ENCODE results near the gene ZNF74.
A peak's percentile ranks its signal among the peaks of the same experiment; 100 is the strongest.

ZNF74 gene

DNA sequence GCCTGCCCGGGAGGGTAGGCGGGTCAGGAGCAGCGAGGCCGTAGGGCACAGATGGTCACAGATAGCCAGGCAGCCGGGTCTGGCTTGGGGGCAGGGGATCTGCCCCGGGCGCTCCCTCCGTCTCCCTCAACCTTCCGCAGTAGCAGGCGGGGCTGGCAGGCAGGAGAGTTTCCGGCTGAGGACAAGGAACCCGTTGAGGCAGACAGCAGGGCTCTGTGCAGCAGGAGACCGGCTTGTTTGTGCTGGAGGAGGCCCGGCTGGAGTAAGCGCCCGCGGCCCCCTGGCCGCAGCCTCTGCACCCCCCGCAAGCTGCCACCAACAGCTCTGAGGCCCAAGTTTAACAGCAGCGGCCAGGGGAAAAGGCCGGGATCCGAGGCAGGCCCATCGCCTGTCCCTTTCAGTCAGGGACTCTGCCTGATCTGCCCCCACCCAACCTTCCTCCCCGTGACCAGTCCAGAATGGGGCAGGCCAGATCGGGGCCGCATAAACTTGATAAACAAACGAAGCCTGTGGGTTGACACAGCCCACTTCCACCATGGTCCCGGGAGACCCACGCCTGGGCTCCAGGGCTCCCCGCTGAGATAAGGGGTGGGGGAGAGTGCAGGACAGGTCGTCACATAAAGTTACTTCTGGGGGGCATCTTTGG lies 30.1 kb downstream of the ZNF74 start:
- no peak for DNase-seq (ENCODE audit: low read depth, low spot score)
- H3K4me3 ChIP-seq (ENCODE audit: low read depth, low read length) = no peak overlapping the region
- TF ChIP-seq, protein P1, sequence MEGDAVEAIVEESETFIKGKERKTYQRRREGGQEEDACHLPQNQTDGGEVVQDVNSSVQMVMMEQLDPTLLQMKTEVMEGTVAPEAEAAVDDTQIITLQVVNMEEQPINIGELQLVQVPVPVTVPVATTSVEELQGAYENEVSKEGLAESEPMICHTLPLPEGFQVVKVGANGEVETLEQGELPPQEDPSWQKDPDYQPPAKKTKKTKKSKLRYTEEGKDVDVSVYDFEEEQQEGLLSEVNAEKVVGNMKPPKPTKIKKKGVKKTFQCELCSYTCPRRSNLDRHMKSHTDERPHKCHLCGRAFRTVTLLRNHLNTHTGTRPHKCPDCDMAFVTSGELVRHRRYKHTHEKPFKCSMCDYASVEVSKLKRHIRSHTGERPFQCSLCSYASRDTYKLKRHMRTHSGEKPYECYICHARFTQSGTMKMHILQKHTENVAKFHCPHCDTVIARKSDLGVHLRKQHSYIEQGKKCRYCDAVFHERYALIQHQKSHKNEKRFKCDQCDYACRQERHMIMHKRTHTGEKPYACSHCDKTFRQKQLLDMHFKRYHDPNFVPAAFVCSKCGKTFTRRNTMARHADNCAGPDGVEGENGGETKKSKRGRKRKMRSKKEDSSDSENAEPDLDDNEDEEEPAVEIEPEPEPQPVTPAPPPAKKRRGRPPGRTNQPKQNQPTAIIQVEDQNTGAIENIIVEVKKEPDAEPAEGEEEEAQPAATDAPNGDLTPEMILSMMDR (IDR thresholded peaks at IDR 0.05; ENCODE audit: low read depth, low read length) = no peak
- in situ Hi-C loops (cut with HindIII; ENCODE audit: low sequenced_read_pairs) = no loop called here

DNA sequence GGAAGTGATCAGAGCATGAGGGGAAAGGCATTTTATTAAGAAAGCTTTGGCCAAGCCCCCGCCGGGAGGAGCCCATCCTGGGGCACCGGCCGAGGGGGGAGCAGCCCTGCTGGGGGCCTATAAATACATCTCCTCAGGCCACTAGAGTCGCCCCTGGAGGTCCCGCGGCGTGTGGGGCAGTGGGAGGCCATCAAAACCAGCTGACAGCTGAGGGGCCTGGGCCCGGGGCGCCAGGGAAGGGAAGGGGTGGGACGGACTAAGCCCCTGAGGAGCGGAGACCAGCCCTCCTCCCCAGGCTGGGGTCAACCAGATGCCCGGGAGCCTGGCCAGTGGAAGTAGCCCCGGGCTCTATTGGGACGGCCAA lies 30.6 kb downstream of the ZNF74 start:
- in situ Hi-C loops (cut with HindIII; ENCODE audit: low sequenced_read_pairs) = no loop called here
- no peak for DNase-seq (ENCODE audit: low read depth, low spot score)
- TF ChIP-seq, protein P1 (IDR thresholded peaks at IDR 0.05; ENCODE audit: low read depth, low read length) = no peak
- no peak overlapping the region for H3K4me3 ChIP-seq (ENCODE audit: low read depth, low read length)

DNA sequence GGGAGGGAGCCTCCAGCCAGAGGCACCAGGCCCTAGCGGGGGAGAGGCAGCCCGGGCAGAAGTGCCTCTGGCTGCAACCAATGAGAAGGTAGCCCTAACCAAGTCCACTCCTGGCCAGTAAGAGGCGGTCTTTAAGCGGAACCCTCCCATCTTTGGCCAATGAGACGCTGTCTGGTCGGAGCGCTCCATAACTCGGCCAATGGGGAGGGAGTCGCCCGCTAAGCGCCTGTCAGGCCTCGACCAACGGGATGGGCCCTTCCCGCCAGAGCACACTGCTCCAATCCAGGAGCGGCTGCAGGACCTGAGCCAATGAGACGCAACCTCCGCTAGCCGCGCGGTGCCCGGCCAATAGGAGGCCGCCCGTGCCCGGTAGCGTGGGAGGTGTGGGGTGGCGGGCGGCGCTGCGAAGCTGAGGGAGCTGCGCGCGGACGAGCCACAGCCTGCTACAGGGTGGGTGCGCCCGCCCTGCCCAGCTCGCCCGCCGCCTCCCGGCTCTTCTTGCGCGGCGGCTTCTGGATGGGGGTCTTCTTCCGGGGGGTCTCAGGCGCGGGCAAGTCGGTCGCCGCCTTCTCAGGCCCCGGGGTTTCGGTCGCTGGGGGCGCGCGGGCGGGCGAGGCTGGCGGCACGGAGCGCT lies 31.1 kb downstream of the ZNF74 start:
- no peak overlapping the region for H3K4me3 ChIP-seq (ENCODE audit: low read depth, low read length)
- in situ Hi-C loops (cut with HindIII; ENCODE audit: low sequenced_read_pairs) = no loop called here
- TF ChIP-seq, protein P1 (IDR thresholded peaks at IDR 0.05; ENCODE audit: low read depth, low read length) = no peak
- DNase-seq (ENCODE audit: low read depth, low spot score) = peak; percentile 67

DNA sequence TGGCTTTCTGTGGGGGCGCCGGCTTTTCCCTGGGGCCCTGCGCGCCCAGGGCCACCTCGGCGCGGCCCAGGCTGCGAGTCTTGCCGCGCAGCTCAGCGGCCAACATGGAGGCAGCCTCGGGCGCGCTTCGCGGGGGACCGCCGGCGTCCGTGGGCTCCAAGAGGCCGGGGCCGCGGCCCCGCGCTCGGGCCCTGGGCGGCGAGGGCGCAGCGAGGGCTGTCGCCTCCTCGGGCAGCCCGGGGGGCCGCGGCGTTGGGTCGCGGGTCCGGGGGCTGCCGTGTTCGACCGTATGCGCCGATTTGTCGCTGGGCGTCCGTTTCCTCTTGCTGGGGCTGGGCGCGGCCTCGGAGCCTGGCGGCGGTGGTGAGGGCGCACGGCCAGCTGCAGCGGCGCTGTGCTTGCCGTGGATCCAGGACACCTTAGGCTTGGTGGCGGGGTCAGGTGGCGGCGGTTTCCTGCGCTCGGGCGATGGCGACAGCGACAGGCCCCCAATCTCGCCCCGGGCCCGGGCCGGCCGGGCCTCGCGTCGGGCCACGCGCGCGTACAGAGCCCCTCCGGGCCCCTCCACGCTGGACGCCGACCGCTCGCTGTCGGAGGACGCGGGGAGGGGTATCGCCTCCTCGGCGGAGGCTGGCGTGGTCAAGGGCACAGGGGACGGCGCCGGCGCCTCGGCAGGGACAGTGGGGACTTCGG lies 31.8 kb downstream of the ZNF74 start:
- DNase-seq (ENCODE audit: low read depth, low spot score) = no peak
- no peak overlapping the region for H3K4me3 ChIP-seq (ENCODE audit: low read depth, low read length)
- TF ChIP-seq, protein P1 (IDR thresholded peaks at IDR 0.05; ENCODE audit: low read depth, low read length) = no peak
- in situ Hi-C loops (cut with HindIII; ENCODE audit: low sequenced_read_pairs) = no loop called here

DNA sequence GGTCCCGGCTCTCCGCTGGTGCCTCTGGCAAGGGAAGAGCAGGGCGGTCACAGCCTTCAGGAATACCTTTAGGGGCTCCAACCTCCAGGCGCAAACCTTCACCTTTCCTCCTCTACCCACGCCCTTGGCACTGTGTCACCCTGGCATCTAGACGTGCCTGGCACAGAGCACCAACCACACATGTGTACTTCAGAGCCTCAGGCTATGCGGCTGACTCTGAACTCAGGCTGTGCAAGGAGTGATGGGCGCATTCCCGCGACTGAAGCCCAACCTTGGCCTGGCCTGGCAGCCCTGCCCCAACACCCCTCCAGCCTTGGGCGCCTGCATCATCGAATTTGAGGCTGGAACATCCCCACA lies 32.3 kb downstream of the ZNF74 start:
- in situ Hi-C loops (cut with HindIII; ENCODE audit: low sequenced_read_pairs) = no loop called here
- no peak for DNase-seq (ENCODE audit: low read depth, low spot score)
- no peak overlapping the region for H3K4me3 ChIP-seq (ENCODE audit: low read depth, low read length)

DNA sequence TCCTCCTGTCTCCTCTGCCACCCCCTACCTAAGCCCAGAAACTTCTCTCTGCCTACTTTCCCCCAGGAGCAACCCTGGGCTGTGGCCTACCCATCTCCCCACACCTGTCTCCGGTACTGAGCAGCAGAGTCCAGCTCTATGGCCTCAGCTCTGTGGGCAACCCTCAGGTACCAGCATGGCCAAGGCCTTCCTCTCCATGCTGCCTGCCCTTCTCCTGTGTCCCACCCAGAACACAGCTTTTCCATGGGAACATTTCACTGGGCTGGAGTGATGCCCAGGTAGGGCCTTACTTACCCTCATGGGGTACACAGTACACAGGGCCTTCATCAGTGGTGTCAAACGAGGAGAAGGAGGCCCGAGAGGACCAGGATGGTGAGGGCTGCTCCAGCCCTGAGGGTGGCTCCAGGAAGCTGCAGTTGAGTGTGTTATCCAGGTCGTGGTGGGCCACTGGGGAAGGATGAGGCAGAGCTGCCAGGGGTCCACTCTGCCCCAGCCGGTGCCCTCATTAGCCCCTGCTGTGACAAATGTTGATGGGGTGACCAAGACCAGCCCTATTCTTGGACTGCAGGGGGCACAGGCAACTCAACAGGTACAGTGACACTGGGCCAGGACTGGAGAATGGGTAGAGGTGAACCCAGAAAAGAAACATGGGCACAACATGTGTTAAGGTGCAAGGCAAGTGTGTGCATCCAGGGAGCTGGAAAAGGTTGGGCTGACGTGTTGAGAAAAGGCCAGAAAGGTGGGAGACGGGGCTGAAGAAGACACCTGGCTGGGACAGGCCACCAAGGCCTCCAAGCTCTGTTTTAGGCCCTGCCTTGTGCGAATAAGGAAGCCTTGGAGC lies 33.4 kb downstream of the ZNF74 start:
- TF ChIP-seq, protein P1 (IDR thresholded peaks at IDR 0.05; ENCODE audit: low read depth, low read length) = no peak
- no peak overlapping the region for H3K4me3 ChIP-seq (ENCODE audit: low read depth, low read length)
- DNase-seq (ENCODE audit: low read depth, low spot score) = no peak
- in situ Hi-C loops (cut with HindIII; ENCODE audit: low sequenced_read_pairs) = no loop called here

More for the DNA sequence above, 32.3 kb downstream of the ZNF74 start:
- TF ChIP-seq, protein P1 (IDR thresholded peaks at IDR 0.05; ENCODE audit: low read depth, low read length) = no peak
